Smooth muscle cell (in vitro differentiated cells): Measurements from ENCODE around the gene ACY1. TPM values are rescaled to one million over a fixed set of nuclear protein-coding genes. Genes with fewer than 3 reads are reported as not detected.

Source experiments
- DNase-seq: peaks from one replicate; lab custom pipeline; 2025; ENCODE audit not compliant: unreplicated experiment; lab: John Stamatoyannopoulos, UW
- H2AFZ ChIP-seq: fragments of 200-600 bp; sonication (generic); 2 replicates; pipeline ENCODE4 v1.6.0; 2016; ENCODE audit warnings: antibody characterized with exemption, low read depth, mild to moderate bottlenecking
- H3F3A ChIP-seq: fragments of 200-600 bp; sonication (generic); 2 replicates; pipeline ENCODE4 v1.6.0; 2017; ENCODE audit warnings: antibody characterized with exemption, low read depth
- H3K27ac ChIP-seq: fragments of 200-600 bp; sonication (generic); 2 replicates; pipeline ENCODE4 v1.5.1; 2016; ENCODE audit warnings: low read depth, mild to moderate bottlenecking
- H3K27me3 ChIP-seq: fragments of 200-600 bp; sonication (generic); 2 replicates; pipeline ENCODE4 v1.6.1; 2016; ENCODE audit warnings: low read depth, mild to moderate bottlenecking
- H3K36me3 ChIP-seq: fragments of 200-600 bp; sonication (generic); 2 replicates; pipeline ENCODE4 v1.5.1; 2016; ENCODE audit warnings: low read depth
- H3K4me1 ChIP-seq: fragments of 200-600 bp; sonication (generic); 2 replicates; pipeline ENCODE4 v1.5.1; 2016; ENCODE audit warnings: low read depth
- H3K4me2 ChIP-seq: fragments of 200-600 bp; sonication (generic); 2 replicates; pipeline ENCODE4 v1.6.0; 2016; ENCODE audit warnings: mild to moderate bottlenecking
- H3K4me3 ChIP-seq: fragments of 200-600 bp; sonication (generic); 2 replicates; pipeline ENCODE4 v1.5.1; 2016; ENCODE audit warnings: mild to moderate bottlenecking
- H3K79me2 ChIP-seq: fragments of 200-600 bp; sonication (generic); 2 replicates; pipeline ENCODE4 v1.6.0; 2016; ENCODE audit warnings: low read depth, mild to moderate bottlenecking
- H3K9ac ChIP-seq: fragments of 200-600 bp; sonication (generic); 2 replicates; pipeline ENCODE4 v1.6.0; 2016; ENCODE audit warnings: low read depth
- H3K9me3 ChIP-seq: fragments of 200-600 bp; sonication (generic); replicated peaks from 2 replicates; pipeline ENCODE4 v1.5.1; 2016; ENCODE audit warnings: low read depth
- H4K20me1 ChIP-seq: fragments of 200-600 bp; sonication (generic); 2 replicates; pipeline ENCODE4 v1.6.0; 2016; ENCODE audit warnings: low read depth
- CTCF ChIP-seq: fragments of 200-600 bp; sonication (generic); IDR thresholded peaks from 2 replicates; pipeline ENCODE4 v1.5.1; 2017; ENCODE audit warnings: borderline replicate concordance, mild to moderate bottlenecking, antibody characterized with exemption; ENCODE audit not compliant: insufficient read depth, poor library complexity, severe bottlenecking
- WGBS: methylation state at CpG from one replicate; pipeline ENCODE4 v1.1.7; 2016; ENCODE audit warnings: low lambda C conversion rate; 5-methylcytosine and 5-hydroxymethylcytosine counted together
- polyA plus RNA-seq: library from polyadenylated mRNA; unstranded; fragments of >200 nt; fragmentation: Nextera tagmentation; extraction: Ambion mirVana; gene quantifications from 2 replicates; pipeline ENCODE4 v1.2.1, GENCODE V29; 2016
- total RNA-seq: library from RNA; depleted of rRNA; stranded (reverse); fragments of >200 nt; gene quantifications from 2 replicates; pipeline ENCODE4 v1.2.3, GENCODE V29; 2014

Gene ACY1
- total and polyA plus RNA-seq, 2 experiments from 2014 or later = 33.8 to 39.6 TPM

DNA sequence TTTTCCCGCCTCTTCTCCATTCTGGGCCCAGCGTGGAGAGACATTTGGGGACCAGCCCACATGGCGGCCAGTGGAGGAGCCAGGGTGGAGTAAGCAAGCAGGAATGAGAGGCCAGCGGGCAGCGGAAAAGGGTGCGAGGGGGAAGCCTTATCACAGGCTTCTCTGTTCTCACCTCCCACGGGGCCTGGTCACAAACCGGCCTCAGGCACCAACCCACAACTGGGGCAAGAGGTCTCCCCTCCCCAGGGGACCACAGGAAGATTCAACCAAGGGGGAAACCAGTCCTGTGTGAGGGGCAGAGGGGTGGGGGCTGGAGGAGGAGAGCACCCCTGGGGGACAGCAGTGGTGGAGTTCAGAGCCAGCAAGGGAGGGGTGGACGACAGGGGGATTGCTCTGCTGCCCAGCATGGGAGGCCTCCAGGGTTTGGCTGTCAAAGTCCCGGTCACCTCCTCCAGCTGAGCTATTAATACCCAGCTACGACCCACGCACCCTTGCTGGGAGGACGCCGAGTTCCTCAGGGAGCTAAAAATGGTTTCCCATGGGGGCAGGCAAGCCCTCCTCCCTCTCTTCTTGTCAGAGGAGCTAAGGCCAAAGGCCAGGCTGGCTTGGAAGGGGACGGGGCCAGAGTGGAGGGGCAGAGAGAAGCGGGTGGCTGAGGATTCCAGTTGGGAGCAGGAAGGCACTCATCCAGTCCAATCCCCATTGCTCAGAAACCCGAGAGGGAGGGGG lies 36.2 kb downstream of the ACY1 start:
- 43% methylated on average over 17 of the region's 17 CpGs for WGBS
- no peaks in the 10 kb centered on the region for H3K36me3 ChIP-seq
- TF ChIP-seq CTCF = no peak
- no peak overlapping the region for H3K27ac ChIP-seq
- H2AFZ ChIP-seq = no peak overlapping the region
- H3K4me2 ChIP-seq = peak overlapping the region; percentile 21
- H3K79me2 ChIP-seq = no peaks in the 10 kb centered on the region
- H3K9me3 ChIP-seq = no peaks in the 10 kb centered on the region
- H3K4me3 ChIP-seq = no peak overlapping the region
- no peak for DNase-seq
- H4K20me1 ChIP-seq = no peaks in the 10 kb centered on the region
- H3K9ac ChIP-seq = no peak overlapping the region
- peaks cover 9% of the 10 kb centered on the region for H3F3A ChIP-seq
- H3K4me1 ChIP-seq = peaks cover 9% of the 10 kb centered on the region
- H3K27me3 ChIP-seq = no peaks in the 10 kb centered on the region

DNA sequence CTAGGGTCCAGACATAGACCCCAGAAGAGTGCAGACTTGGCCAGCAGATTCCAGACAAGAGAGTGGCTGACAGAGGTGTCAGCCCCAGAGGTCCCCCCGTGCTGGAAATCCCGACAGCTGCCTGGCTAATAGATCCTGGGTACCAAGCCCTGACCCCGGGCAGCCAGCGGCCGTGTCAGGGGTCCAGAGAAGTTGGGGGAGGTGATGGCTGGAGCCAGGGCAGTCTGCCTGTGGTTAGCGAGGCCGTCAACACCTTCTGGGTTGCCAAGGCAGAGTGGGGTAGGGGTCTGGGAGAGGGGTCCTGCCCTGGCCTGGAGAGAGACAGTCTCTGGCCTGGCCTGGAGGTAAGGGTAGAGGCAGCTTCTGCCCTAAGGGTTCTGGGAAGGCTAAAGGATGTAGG lies 37.5 kb downstream of the ACY1 start:
- peaks cover 9% of the 10 kb centered on the region for H3F3A ChIP-seq
- no peak for DNase-seq

GRCh38 chr3:52021489-52022268 lies 38.3 kb downstream of the ACY1 start:
- Histone ChIP-seq H3K36me3 (no peaks in the 10 kb centered on the region), H3K9me3 (no peaks in the 10 kb centered on the region), H3K4me3 (no peak overlapping the region), H4K20me1 (no peaks in the 10 kb centered on the region), H3K9ac (no peak overlapping the region), H3K4me1 (peaks cover 9% of the 10 kb centered on the region), H2AFZ (peak overlapping the region; percentile 84), H3K27ac (peak overlapping the region; percentile 4), H3K79me2 (no peaks in the 10 kb centered on the region), H3K27me3 (no peaks in the 10 kb centered on the region), H3F3A (peaks cover 9% of the 10 kb centered on the region), H3K4me2 (peak overlapping the region; percentile 37)
- no peak for DNase-seq
- TF ChIP-seq CTCF = no peak
- WGBS = 62% methylated on average over 10 of the region's 10 CpGs

More for the DNA sequence above, 37.5 kb downstream of the ACY1 start:
- H2AFZ ChIP-seq = no peak overlapping the region
- no peaks in the 10 kb centered on the region for H3K9me3 ChIP-seq
- H3K4me3 ChIP-seq = no peak overlapping the region
- H3K4me1 ChIP-seq = peaks cover 9% of the 10 kb centered on the region
- no peaks in the 10 kb centered on the region for H3K79me2 ChIP-seq
- no peak overlapping the region for H3K4me2 ChIP-seq
- H4K20me1 ChIP-seq = no peaks in the 10 kb centered on the region
- H3K36me3 ChIP-seq = no peaks in the 10 kb centered on the region
- no peak overlapping the region for H3K27ac ChIP-seq
- no peaks in the 10 kb centered on the region for H3K27me3 ChIP-seq
- TF ChIP-seq CTCF = no peak
- 96% methylated on average over 7 of the region's 7 CpGs for WGBS
- no peak overlapping the region for H3K9ac ChIP-seq
